ENCODE results near the gene FBN3.
"Not testable (repeated sequence)": the region's sequence is repeated elsewhere in the genome, so short reads cannot be mapped to it uniquely, and the experiment has no call there.

The FBN3 gene

DNA sequence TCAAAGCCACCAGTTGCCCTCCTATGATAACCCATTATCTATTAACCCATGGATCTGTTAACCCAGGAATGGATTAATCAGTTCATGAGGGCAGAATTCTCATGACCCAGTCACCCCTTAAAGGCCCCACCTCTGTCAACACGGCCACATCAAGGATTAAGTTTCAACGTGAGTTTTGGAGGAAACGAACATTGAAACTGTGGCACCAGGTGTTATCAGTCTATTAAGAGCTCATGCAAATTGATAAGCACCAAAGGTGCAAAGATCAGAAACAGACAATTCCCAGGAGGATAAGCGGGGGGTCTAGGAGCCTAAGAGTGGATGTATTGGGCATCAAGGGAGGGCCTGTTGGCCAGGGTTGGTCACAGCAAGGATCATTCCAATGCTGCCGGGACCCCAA, 124.1 kb downstream of the FBN3 start:
- no peak for DNase-seq (ENCODE audit: low read depth in 2 of 3, low spot score in 1 of 3)

GRCh38 chr19:8024256-8024655, 125.1 kb downstream of the FBN3 start:
- DNase-seq (ENCODE audit: low read depth in 2 of 3, low spot score in 1 of 3), result not testable (repeated sequence)

DNA sequence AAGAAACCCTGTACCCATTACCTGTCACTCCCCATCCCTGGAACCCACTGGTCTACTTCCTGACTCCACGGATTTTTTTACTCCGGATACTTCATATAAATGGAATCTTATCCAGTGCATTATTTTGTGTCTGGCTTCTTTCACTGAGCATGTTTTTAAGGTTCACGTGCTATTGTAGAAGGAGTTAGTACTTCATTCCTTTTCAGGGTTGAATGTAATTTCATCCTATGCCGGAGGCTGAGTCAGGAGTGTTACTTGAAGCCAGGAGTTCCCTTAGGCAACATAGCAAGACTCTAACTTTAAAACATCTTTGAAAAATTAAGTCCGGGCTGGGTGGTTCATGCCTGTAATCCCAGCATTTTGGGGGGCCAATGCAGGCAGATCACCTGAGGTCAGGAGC, 126.0 kb downstream of the FBN3 start:
- no peak for DNase-seq (ENCODE audit: low read depth in 2 of 3, low spot score in 1 of 3)

DNA sequence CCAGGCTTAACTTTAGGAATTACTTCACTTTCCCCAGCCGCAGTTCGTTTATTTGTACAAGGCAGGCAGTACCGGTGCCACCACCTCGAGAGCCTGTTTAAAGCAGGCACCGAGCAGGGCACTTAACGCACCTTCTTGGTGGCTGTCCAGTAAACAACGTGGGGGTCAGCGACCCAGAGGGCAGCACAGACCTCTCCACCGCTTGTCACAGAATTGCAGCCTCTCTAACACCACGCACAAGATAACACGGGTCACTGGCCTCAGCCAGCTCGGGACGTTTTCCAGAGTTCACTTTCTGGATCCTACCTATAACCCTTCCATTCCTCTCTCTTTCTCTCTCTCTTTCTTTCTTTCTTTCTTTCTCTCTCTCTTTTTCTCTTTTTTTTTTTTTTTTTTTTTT, 127.1 kb downstream of the FBN3 start:
- DNase-seq (ENCODE audit: low read depth in 2 of 3, low spot score in 1 of 3), result no peak

DNA sequence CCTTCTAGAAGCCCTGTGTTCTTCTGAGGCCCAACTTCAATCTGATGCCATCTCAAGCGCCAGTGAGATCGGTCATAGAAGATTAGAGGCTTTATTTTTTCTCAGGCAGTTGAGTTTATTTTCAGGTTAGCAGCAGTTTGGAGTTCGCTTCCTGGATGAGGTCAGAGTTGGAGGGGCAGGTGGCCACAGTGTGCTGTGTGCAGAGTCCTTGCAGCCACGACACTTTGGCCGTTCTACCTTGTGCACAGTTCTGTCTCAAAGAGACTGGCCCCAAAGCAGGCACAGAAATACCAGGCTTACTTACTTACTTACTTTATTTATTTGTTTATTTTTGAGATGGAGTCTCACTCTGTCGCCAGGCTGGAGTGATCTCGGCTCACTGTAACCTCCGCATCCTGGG, 128.0 kb downstream of the FBN3 start:
- DNase-seq (ENCODE audit: low read depth in 2 of 3, low spot score in 1 of 3), result no peak

DNA sequence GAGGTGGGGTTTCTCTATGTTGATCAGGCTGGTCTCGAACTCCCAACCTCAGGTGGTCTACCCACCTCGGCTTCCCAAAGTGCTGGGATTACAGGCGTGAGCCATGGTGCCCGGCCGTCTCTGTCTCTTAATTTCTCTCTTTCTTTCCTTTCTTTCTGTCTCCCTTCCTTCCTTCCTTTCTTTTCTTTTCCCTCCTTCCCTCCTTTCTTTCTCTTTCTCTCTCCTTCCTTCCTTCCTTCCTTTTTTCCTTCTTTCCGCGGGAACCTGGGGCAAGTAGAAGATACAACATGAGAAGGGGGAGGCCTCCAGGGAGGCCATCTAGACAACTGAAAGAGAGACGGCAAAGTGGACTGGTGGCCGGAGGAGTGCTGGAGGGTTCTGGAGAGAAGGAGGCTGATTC, 128.7 kb downstream of the FBN3 start:
- no peak for DNase-seq (ENCODE audit: low read depth in 2 of 3, low spot score in 1 of 3)

GRCh38 chr19:8017808-8018207, 131.6 kb downstream of the FBN3 start:
- DNase-seq (ENCODE audit: low read depth in 2 of 3, low spot score in 1 of 3), result no peak

Data from stimulated activated CD4-positive, alpha-beta T cell treated with anti-CD3 and anti-CD28 coated beads, Interleukin-12 subunit alpha, Interleukin-12 subunit beta, amount 100 ng/mL, for 48 hours (primary cell).